K562 (cell line): Measurements from ENCODE around the gene ANKRD10. TPM values are rescaled to one million over a fixed set of nuclear protein-coding genes. Genes with fewer than 3 reads are reported as not detected.

Experiments used
- ATAC-seq: fragments of 200-7000 bp; cut with Tn5 transposase; 3 replicates; pipeline ENCODE4 v1.9.1; 2020; ENCODE audit warnings: moderate library complexity
- BruUV-seq: library from RNA; stranded (reverse); fragments of 400-500 nt; replicated peaks from 2 replicates; lab custom pipeline; 2021; lab: Mats Ljungman, UMichigan
- CTCF ChIA-PET: fragments of 300-600 bp; formaldehyde crosslinking; extraction: SDS; loops from one replicate; lab custom pipeline; 2021; ENCODE audit warnings: low intra/inter-chr PET ratio; lab: Yijun Ruan, JAX
- POLR2A ChIA-PET: fragments of 300-600, 350-650 bp; sonication (Branson Sonifier 250); formaldehyde crosslinking; extraction: SDS; loops from one replicate; lab custom pipeline; 2021; ENCODE audit warnings: antibody characterized with exemption, inconsistent platforms; lab: Yijun Ruan, JAX
- DNase-seq, 4 experiments: peaks; one replicate each; pipeline versions ENCODE4 v3.0.0 to v3.0.0-alpha.2; 2011 to 2018; ENCODE audit warnings: low spot score in 3 of 4, mixed read lengths in 3 of 4; ENCODE audit errors: extremely low read depth in 1 of 4
- FAIRE-seq: peaks from 2 replicates; lab custom pipeline; 2011; peaks lifted over from hg19 to GRCh38; lab: Jason Lieb, UNC
- H2AFZ ChIP-seq: 2 replicates; pipeline ENCODE4 v1.6.0; 2011; ENCODE audit warnings: low read depth, low read length, control low read depth, inconsistent platforms
- H3K27ac ChIP-seq: fragments of 200-600 bp; 3 replicates; pipeline ENCODE4 v1.8.0; 2011; ENCODE audit warnings: low read depth, mild to moderate bottlenecking, control low read depth, inconsistent platforms, low read length, moderate library complexity, mixed read lengths; ENCODE audit errors: extremely low read depth
- H3K27me3 ChIP-seq, 2 experiments: fragments of 300-600 bp in 1 of 2; 2 replicates in 1 of 2; 3 replicates in 1 of 2; pipeline versions ENCODE4 v1.6.0 to v1.8.0; 2011; ENCODE audit warnings: inconsistent platforms in 2 of 2, low read length in 2 of 2, mild to moderate bottlenecking in 1 of 2, mixed read lengths in 1 of 2, moderate library complexity in 1 of 2; ENCODE audit not compliant: control insufficient read depth in 2 of 2, insufficient read depth in 2 of 2
- H3K36me3 ChIP-seq: fragments of 300-600 bp; 3 replicates; pipeline ENCODE4 v1.8.0; 2011; ENCODE audit warnings: mild to moderate bottlenecking, low read length, inconsistent platforms; ENCODE audit not compliant: control insufficient read depth, insufficient read depth
- H3K4me1 ChIP-seq, 2 experiments: fragments of 200-600 bp in 1 of 2; replicated peaks in 1 of 2; 2 replicates in 1 of 2; 3 replicates in 1 of 2; pipeline versions ENCODE4 v1.5.1 to v1.8.0; 2011; ENCODE audit warnings: inconsistent platforms in 2 of 2, low read length in 2 of 2, mild to moderate bottlenecking in 1 of 2, mixed read lengths in 1 of 2, moderate library complexity in 1 of 2; ENCODE audit not compliant: control insufficient read depth in 2 of 2, insufficient read depth in 2 of 2
- H3K4me2 ChIP-seq: 2 replicates; pipeline ENCODE4 v1.6.1; 2011; ENCODE audit warnings: low read length, control low read depth, inconsistent platforms, mixed read lengths; ENCODE audit not compliant: insufficient read depth
- H3K4me3 ChIP-seq: fragments of 200-600 bp; sonication (generic), shearing (Covaris generic); 2 replicates; pipeline ENCODE4 v1.5.1; 2016; ENCODE audit warnings: control low read depth, inconsistent platforms
- H3K79me2 ChIP-seq: fragments of 200-600 bp; 3 replicates; pipeline ENCODE4 v1.8.0; 2011; ENCODE audit warnings: low read length, inconsistent platforms; ENCODE audit not compliant: control insufficient read depth, insufficient read depth
- H3K9ac ChIP-seq, 2 experiments: 2 replicates each; pipeline versions ENCODE4 v1.6.0 to v1.6.1; 2011; ENCODE audit warnings: low read depth in 2 of 2, low read length in 2 of 2, control low read depth in 1 of 2, inconsistent platforms in 1 of 2, mild to moderate bottlenecking in 1 of 2, mixed read lengths in 1 of 2; ENCODE audit not compliant: insufficient read depth in 1 of 2
- H3K9me1 ChIP-seq: one replicate; pipeline ENCODE4 v1.6.0; 2011; ENCODE audit warnings: inconsistent platforms, mild to moderate bottlenecking, low read length, moderate library complexity; ENCODE audit not compliant: control insufficient read depth, insufficient read depth
- H3K9me3 ChIP-seq: replicated peaks from 2 replicates; pipeline ENCODE4 v1.5.1; 2011; ENCODE audit warnings: low read depth, low read length, inconsistent platforms; ENCODE audit not compliant: control insufficient read depth, insufficient read depth
- H4K20me1 ChIP-seq: replicated peaks from 2 replicates; pipeline ENCODE4 v1.6.1; 2011; ENCODE audit warnings: low read length, inconsistent platforms, mixed read lengths; ENCODE audit not compliant: control insufficient read depth, insufficient read depth
- ADNP ChIP-seq: fragments of 200-800 bp; sonication (Bioruptor generic); IDR thresholded peaks from 2 replicates; pipeline ENCODE4 v1.6.1; 2016; ENCODE audit warnings: missing genetic modification characterization, missing compliant biosample characterization
- BCOR ChIP-seq: fragments of 450-650 bp; IDR thresholded peaks from 2 replicates; pipeline ENCODE4 v1.6.1; 2016
- CBX1 ChIP-seq: sonication (generic); IDR thresholded peaks from 2 replicates; pipeline ENCODE4 v1.6.1; 2016; ENCODE audit warnings: antibody characterized with exemption, low read depth, mild to moderate bottlenecking
- RBM25 ChIP-seq: fragments of 200-400 bp; formaldehyde crosslinking; IDR thresholded peaks from 2 replicates; pipeline ENCODE4 v1.6.1; 2018; ENCODE audit warnings: low read length, low read depth, moderate library complexity; ENCODE audit not compliant: severe bottlenecking
- ZFP36 ChIP-seq: fragments of 150-350 bp; IDR thresholded peaks from 2 replicates; pipeline ENCODE4 v1.6.1; 2018; ENCODE audit warnings: low read length, low read depth; ENCODE audit not compliant: partially characterized antibody
- ZNF316 ChIP-seq: fragments of 450-650 bp; IDR thresholded peaks from 2 replicates; pipeline ENCODE4 v1.6.1; 2016
- ZNF644 ChIP-seq: fragments of 200-800 bp; sonication (Bioruptor generic); IDR thresholded peaks from 2 replicates; pipeline ENCODE4 v1.6.1; 2016; ENCODE audit warnings: low read depth, missing genetic modification characterization, missing compliant biosample characterization
- WGBS: fragments of 100-300 bp; shearing (Covaris generic); methylation state at CpG from one replicate; pipeline ENCODE4 v1.1.6; 2016; ENCODE audit warnings: low coverage, mixed read lengths; ENCODE audit not compliant: insufficient coverage; ENCODE audit errors: missing lambda C conversion rate; 5-methylcytosine and 5-hydroxymethylcytosine counted together
- in situ Hi-C: fragments of 300-500 bp; cut with MboI; formaldehyde crosslinking; loops from 4 replicates; pipeline ENCODE4 v1.15.0; 2018; ENCODE audit warnings: inconsistent platforms, mixed read lengths
- intact Hi-C: fragments of 100-400 bp; cut with micrococcal nuclease; formaldehyde crosslinking; loops from 2 replicates; pipeline ENCODE4 v1.14.2; 2022
- polyA plus RNA-seq, 8 experiments: library from polyadenylated mRNA; depleted of rRNA in 4 of 8; stranded (reverse) in 5 of 8; unstranded in 3 of 8; fragments of >200 nt; fragmentation: Nextera tagmentation in 2 of 8; fragmentation: Illumina TruSeq in 1 of 8; extraction: Ambion mirVana in 2 of 8; extraction: Trizol in 1 of 8; gene quantifications; 2 replicates each; pipeline versions ENCODE4 v1.2.1 to v1.2.3, GENCODE V29; 2011 to 2014; ENCODE audit warnings: inconsistent platforms in 1 of 8, missing spikeins in 1 of 8
- total RNA-seq, 7 experiments: library from RNA; depleted of rRNA in 6 of 7; stranded (reverse); fragments of >200 nt in 6 of 7; fragmentation: Illumina TruSeq in 2 of 7; extraction: Trizol in 2 of 7; gene quantifications; 2 replicates each; pipeline versions ENCODE4 v1.2.1 to v1.2.3, GENCODE V29; 2011 to 2021; ENCODE audit warnings: low replicate concordance in 1 of 7

The ANKRD10 gene
- total and polyA plus RNA-seq, 9 of the 15 experiments (the other 6 are each of a cell fraction or from before 2014, with no cell fraction given) = 21.7 to 183 (median 45.0) TPM

- intact Hi-C loops = no loop called here
- no peaks in the 10 kb centered on the region for H4K20me1 ChIP-seq
- WGBS = 73% methylated on average over 9 of the region's 11 CpGs
- in situ Hi-C loops = no loop called here
- FAIRE-seq (no peak), ATAC-seq (no peak), DNase-seq (no peak)
- H3K4me1 ChIP-seq = peaks cover 15 to 16% of the 10 kb centered on the region in 2 experiments; a peak in 4 of 5 replicates
- H3K9ac ChIP-seq = no peak overlapping the region
- no peak overlapping the region for H3K4me2 ChIP-seq
- H3K9me3 ChIP-seq = peaks cover 3% of the 10 kb centered on the region; the same call in 1 of the 2 replicates
- peaks cover 10% of the 10 kb centered on the region; the same call in 2 of the 3 replicates for H3K79me2 ChIP-seq
- H2AFZ ChIP-seq = no peak overlapping the region
- peak; percentile 80 for TF ChIP-seq BCOR
- TF ChIP-seq ZNF316 = no peak
- peak; percentile 39 for TF ChIP-seq ZFP36
- TF ChIP-seq RBM25 = peak; percentile 63
- no peak for TF ChIP-seq ZNF644 (tag)
- 0 out of 2 replicates have a peak, but pooled peaks have one; percentile 36 for TF ChIP-seq ADNP (tag)
- TF ChIP-seq CBX1 = peak; percentile 55; the same call in 1 of the 2 replicates
- ChIA-PET POLR2A (no interaction called here), CTCF (no interaction called here)
- no peak overlapping the region for H3K27ac ChIP-seq
- H3K36me3 ChIP-seq = no peaks in the 10 kb centered on the region
- H3K27me3 ChIP-seq = no peaks in the 10 kb centered on the region
- H3K9me1 ChIP-seq = no peaks in the 10 kb centered on the region
- H3K4me3 ChIP-seq = no peak overlapping the region
- no TSS peak for BruUV-seq
Observed at GRCh38 chr13:110866491-110867170, 48.2 kb downstream of the ANKRD10 start.
